Measurements from ENCODE around the gene TNFAIP8L3.

TNFAIP8L3 gene

DNA sequence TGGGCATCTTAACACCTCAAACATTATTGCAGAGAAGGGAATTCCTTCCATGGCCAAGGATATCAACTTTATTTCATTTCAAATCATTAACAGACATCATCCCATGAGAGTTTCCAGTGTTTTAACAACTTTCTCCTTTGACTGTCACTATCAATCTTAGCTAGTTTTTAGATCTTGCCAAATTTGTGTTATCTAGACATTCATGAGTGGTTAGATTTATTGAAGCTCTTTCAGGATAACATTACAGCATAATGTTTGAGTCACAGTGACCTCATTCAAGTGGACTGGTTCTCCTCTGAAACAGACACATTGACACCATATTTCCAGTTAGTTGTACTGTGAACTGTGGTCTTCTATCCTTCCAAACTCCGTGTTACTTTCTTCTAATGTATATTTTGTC is 8.6 kb upstream of the TNFAIP8L3 start:
- no peak for TF ChIP-seq CTCF (IDR thresholded peaks at IDR 0.05; ENCODE audit: low read depth, low read length)
- no peak for DNase-seq

GRCh38 chr15:51100785-51101489 is 6.2 kb upstream of the TNFAIP8L3 start:
- H3K36me3 ChIP-seq = no peaks in the 10 kb centered on the region
- no peaks in the 10 kb centered on the region for H3K9me3 ChIP-seq
- no peak for DNase-seq
- no peak overlapping the region for H3K4me3 ChIP-seq (ENCODE audit: low read depth, low read length)
- H3K27me3 ChIP-seq = peaks cover 63% of the 10 kb centered on the region
- no peaks in the 10 kb centered on the region for H3K4me1 ChIP-seq
- no peak for TF ChIP-seq CTCF (IDR thresholded peaks at IDR 0.05; ENCODE audit: low read depth, low read length)

More for the DNA sequence above, 8.6 kb upstream of the TNFAIP8L3 start:
- Histone ChIP-seq H3K4me1 (no peaks in the 10 kb centered on the region), H3K9me3 (no peaks in the 10 kb centered on the region), H3K4me3 (ENCODE audit: low read depth, low read length) (no peak overlapping the region), H3K27me3 (peaks cover 43% of the 10 kb centered on the region), H3K36me3 (no peaks in the 10 kb centered on the region)

DNA sequence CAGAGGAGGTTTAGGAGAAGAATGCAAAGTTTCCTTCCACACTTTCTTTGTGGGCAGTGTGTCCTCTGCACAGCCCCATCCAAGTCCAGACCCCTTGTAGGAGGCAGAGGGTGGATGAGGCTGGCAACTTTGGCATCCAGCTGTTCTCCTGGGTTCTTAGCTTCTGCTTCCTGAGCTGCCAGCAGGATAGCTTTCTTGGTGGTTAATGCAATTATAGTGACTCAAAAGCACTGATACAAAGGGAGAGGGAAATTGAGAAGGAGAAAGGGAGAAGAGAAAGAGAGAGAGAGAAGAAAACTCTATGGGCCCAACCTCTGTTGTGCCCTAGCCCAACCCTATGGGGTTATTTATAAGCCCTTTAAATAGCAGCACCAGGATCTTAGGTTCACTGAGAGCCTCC is 4.5 kb upstream of the TNFAIP8L3 start:
- no peak overlapping the region for H3K4me3 ChIP-seq (ENCODE audit: low read depth, low read length)
- no peaks in the 10 kb centered on the region for H3K4me1 ChIP-seq
- no peaks in the 10 kb centered on the region for H3K9me3 ChIP-seq
- DNase-seq = no peak
- H3K36me3 ChIP-seq = no peaks in the 10 kb centered on the region
- peaks cover 72% of the 10 kb centered on the region for H3K27me3 ChIP-seq
- TF ChIP-seq CTCF (IDR thresholded peaks at IDR 0.05; ENCODE audit: low read depth, low read length) = no peak

DNA sequence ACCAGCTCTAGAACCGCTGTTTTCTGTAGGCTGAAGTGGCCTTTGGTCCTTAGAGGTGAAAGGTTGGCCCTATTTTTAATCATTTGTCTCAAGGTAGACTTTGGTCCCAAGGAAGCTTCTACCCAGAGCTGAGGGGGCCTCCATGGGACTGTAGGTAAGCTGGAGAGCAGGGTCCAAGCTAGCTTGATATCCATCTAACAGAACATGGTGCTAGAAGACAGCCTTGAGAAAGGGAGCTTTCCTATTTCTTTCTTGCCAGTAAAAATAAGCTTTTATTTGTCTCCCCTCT is 3.6 kb upstream of the TNFAIP8L3 start:
- H3K27me3 ChIP-seq = peaks cover 81% of the 10 kb centered on the region
- H3K9me3 ChIP-seq = no peaks in the 10 kb centered on the region
- H3K4me1 ChIP-seq = no peaks in the 10 kb centered on the region

DNA sequence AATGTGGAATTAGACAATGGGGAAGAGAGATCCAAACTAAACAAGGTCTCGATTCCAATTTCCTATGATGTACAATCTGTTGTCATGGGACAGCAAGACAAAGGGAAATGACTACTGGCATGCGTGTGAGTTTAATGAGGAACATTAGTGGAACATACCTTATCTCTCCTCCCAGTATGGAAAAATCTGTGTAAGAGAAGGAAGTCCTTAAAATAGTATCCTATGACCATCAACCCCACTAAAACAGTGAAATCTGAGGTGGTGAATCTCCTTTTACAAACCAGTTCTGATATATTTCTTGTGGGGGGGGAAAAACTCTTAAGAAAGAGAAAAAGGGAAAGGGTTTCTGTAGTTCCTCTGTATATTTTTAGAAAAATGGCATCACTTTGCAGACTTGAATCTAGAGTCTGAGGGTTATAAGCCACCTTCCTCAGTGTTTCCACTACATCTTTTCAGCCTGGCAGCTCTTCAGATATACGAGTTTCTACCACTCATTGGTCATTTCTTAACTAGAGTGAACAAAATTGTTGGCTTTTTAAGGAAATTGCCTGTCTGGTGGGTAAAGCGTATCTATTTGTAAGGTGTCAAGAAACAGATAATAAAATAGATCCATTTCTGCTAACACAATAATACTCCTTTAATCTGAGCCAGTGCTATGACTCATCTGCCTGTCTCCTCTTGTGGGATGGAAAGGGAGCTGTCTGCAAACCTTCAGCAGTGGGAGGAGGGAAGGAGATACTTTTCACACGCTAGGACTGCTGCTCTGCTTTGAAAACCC is 3.0 kb upstream of the TNFAIP8L3 start:
- no peak for TF ChIP-seq CTCF (IDR thresholded peaks at IDR 0.05; ENCODE audit: low read depth, low read length)
- Histone ChIP-seq H3K4me3 (ENCODE audit: low read depth, low read length) (no peak overlapping the region), H3K9me3 (no peaks in the 10 kb centered on the region), H3K36me3 (no peaks in the 10 kb centered on the region), H3K27me3 (peaks cover 83% of the 10 kb centered on the region), H3K4me1 (no peaks in the 10 kb centered on the region)
- DNase-seq = no peak

More for the DNA sequence above, 3.6 kb upstream of the TNFAIP8L3 start:
- DNase-seq = no peak
- no peak overlapping the region for H3K4me3 ChIP-seq (ENCODE audit: low read depth, low read length)
- TF ChIP-seq CTCF (IDR thresholded peaks at IDR 0.05; ENCODE audit: low read depth, low read length) = no peak
- H3K36me3 ChIP-seq = no peaks in the 10 kb centered on the region

DNA sequence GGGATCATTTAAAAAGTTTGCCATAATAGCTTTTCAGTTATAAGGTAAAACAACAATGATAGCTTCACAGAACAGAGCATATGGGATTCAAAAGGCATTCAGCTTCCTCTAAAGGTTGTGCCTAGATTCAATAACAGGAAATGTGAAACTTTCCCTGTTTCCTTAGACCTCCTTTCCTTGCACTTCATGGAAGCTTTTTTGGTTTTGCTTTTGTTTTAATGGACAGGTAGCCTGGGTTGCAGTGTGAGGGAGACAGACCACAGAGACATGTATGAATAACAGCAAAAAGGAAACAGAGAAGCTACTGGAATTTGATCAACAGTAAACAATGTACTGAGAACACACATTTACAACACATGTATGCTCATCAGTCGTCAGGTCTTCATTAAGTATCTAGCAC is 2.3 kb upstream of the TNFAIP8L3 start:
- no peak overlapping the region for H3K4me3 ChIP-seq (ENCODE audit: low read depth, low read length)
- DNase-seq = no peak

More for the DNA sequence above, 2.3 kb upstream of the TNFAIP8L3 start:
- Histone ChIP-seq H3K4me1 (no peaks in the 10 kb centered on the region), H3K27me3 (peaks cover 83% of the 10 kb centered on the region), H3K36me3 (no peaks in the 10 kb centered on the region), H3K9me3 (no peaks in the 10 kb centered on the region)
- TF ChIP-seq CTCF (IDR thresholded peaks at IDR 0.05; ENCODE audit: low read depth, low read length) = no peak

Data from BE2C (cell line).